PC-3 (cell line): Measurements from ENCODE around the gene NFKB2. TPM values are rescaled to one million over a fixed set of nuclear protein-coding genes. Genes with fewer than 3 reads are reported as not detected.

Experiments used
- ATAC-seq: fragments of 200-7000 bp; cut with Tn5 transposase; 2 replicates; pipeline ENCODE4 v1.9.1; 2020; ENCODE audit warnings: mild to moderate bottlenecking, moderate library complexity
- BruUV-seq: library from RNA; stranded (reverse); fragments of 400-500 nt; replicated peaks from 2 replicates; lab custom pipeline; 2021; lab: Mats Ljungman, UMichigan
- CTCF ChIA-PET: fragments of 300-600 bp; sonication (Branson Sonifier 250); formaldehyde crosslinking; loops from one replicate; lab custom pipeline; 2022; ENCODE audit warnings: antibody characterized with exemption; lab: Charles Lee
- POLR2A ChIA-PET: fragments of 300-600 bp; sonication (Branson Sonifier 250); formaldehyde crosslinking; loops from one replicate; lab custom pipeline; 2022; ENCODE audit warnings: antibody characterized with exemption; ENCODE audit not compliant: unreplicated experiment; lab: Charles Lee
- DNase-seq: peaks from one replicate; pipeline ENCODE4 v3.0.0-alpha.2; 2015
- H2AFZ ChIP-seq: fragments of 300-600 bp; sonication (generic); 2 replicates; pipeline ENCODE4 v1.6.0; 2016; ENCODE audit warnings: antibody characterized with exemption, low read length
- H3F3A ChIP-seq: fragments of 300-600 bp; sonication (generic); one replicate; pipeline ENCODE4 v1.6.0; 2017; ENCODE audit warnings: antibody characterized with exemption, low read length, control low read depth, mild to moderate bottlenecking; ENCODE audit not compliant: unreplicated experiment
- H3K27ac ChIP-seq: fragments of 300-600 bp; sonication (generic); 2 replicates; pipeline ENCODE4 v1.5.1; 2016; ENCODE audit warnings: mild to moderate bottlenecking, low read length
- H3K27me3 ChIP-seq: fragments of 300-600 bp; sonication (generic); 2 replicates; pipeline ENCODE4 v1.6.1; 2016; ENCODE audit warnings: low read length, mixed read lengths
- H3K36me3 ChIP-seq: fragments of 300-600 bp; sonication (generic); 2 replicates; pipeline ENCODE4 v1.6.1; 2016; ENCODE audit warnings: low read depth, mixed run types, low read length, mixed read lengths
- H3K4me1 ChIP-seq: fragments of 300-600 bp; sonication (generic); 2 replicates; pipeline ENCODE4 v1.5.1; 2016; ENCODE audit warnings: low read length; ENCODE audit not compliant: insufficient read depth
- H3K4me2 ChIP-seq: fragments of 300-600 bp; sonication (generic); 2 replicates; pipeline ENCODE4 v1.6.0; 2016; ENCODE audit warnings: low read length
- H3K4me3 ChIP-seq: fragments of 300-600 bp; sonication (generic); 2 replicates; pipeline ENCODE4 v1.5.1; 2016; ENCODE audit warnings: mild to moderate bottlenecking, low read length, mixed read lengths
- H3K79me2 ChIP-seq: fragments of 300-600 bp; sonication (generic); 2 replicates; pipeline ENCODE4 v1.6.1; 2017; ENCODE audit warnings: low read length, mixed read lengths
- H3K9ac ChIP-seq: fragments of 300-600 bp; sonication (generic); 2 replicates; pipeline ENCODE4 v1.6.0; 2016; ENCODE audit warnings: mild to moderate bottlenecking, low read length
- H3K9me2 ChIP-seq: fragments of 300-600 bp; sonication (generic); replicated peaks from 2 replicates; pipeline ENCODE4 v1.6.1; 2016; ENCODE audit warnings: mixed run types, low read length, mixed read lengths
- H3K9me3 ChIP-seq: fragments of 300-600 bp; sonication (generic); 2 replicates; pipeline ENCODE4 v1.6.1; 2016; ENCODE audit warnings: low read length, mixed read lengths
- H4K20me1 ChIP-seq: fragments of 300-600 bp; sonication (generic); 2 replicates; pipeline ENCODE4 v1.6.1; 2016; ENCODE audit warnings: low read length, mixed read lengths
- CTCF ChIP-seq: fragments of 300-600 bp; sonication (generic); conservative IDR thresholded peaks from 2 replicates; pipeline ENCODE4 v1.5.1; 2017; ENCODE audit warnings: antibody characterized with exemption, low read depth, mild to moderate bottlenecking, low read length
- EZH2 ChIP-seq: fragments of 300-600 bp; sonication (generic); IDR thresholded peaks from one replicate; pipeline ENCODE4 v1.6.1; 2017; ENCODE audit warnings: antibody characterized with exemption, mild to moderate bottlenecking, low read length; ENCODE audit not compliant: unreplicated experiment
- EZH2phosphoT487 ChIP-seq: fragments of 300-600 bp; sonication (generic); IDR thresholded peaks from 2 replicates; pipeline ENCODE4 v1.6.1; 2018; ENCODE audit warnings: mild to moderate bottlenecking, antibody characterized with exemption, low read length, borderline replicate concordance
- intact Hi-C: fragments of 100-400 bp; cut with micrococcal nuclease; formaldehyde crosslinking; loops from 2 replicates; pipeline ENCODE4 v1.9.0; 2023
- total RNA-seq: library from RNA; depleted of rRNA; stranded (reverse); fragments of >200 nt; gene quantifications from 2 replicates; pipeline ENCODE4 v1.2.3, GENCODE V29; 2014

Gene NFKB2
- total RNA-seq, 1 experiment from 2014 or later, result 45.0 TPM

DNA sequence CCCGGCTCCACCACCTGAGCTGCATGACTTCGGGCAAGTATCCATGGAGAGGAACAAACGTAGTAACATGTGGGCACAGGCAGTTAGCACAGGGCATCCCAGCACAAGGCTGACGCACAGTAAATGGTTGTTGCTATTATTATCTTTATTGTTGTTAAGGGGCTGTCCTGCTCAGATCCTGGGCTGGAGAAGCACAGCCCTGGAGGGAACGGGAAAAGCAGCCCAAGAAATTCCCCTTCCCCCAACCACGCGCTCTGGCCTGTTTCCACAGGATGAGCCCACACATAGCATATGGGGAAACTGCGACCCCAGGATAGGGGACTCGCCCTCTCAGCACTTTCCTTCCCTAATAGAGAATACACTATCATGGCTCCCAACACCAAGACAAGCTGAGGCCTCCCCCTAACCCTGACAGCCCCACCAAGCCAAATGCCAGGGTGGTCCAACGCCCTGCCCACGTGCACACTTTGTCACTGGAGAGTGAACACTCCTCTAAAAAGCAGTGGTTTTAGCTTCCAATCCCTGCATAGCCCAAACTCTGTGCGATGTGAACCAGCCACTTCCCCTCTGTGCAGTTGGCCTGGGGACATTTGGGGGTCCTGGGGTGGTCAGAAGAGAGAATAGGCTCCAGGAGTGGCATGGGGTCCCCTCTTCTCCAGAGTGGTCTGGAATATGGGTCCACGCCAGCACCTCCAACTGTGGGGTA, 12.1 kb downstream of the NFKB2 start:
- ATAC-seq (no peak), DNase-seq (no peak)
- no TSS peak for BruUV-seq
- ChIA-PET POLR2A (interaction anchor here (0.5 kb wide), 1 partner anchor 102 kb away, joined by 5 read pairs; no protein-coding TSS in a partner anchor), CTCF (no interaction called here)
- Histone ChIP-seq H2AFZ (no peak overlapping the region), H3K27me3 (peaks cover 8% of the 10 kb centered on the region; the same call in 1 of the 2 replicates), H3K4me3 (no peak overlapping the region), H3K36me3 (no peaks in the 10 kb centered on the region), H3K4me2 (no peak overlapping the region), H3K27ac (no peak overlapping the region), H3K9ac (no peak overlapping the region), H3F3A (no peaks in the 10 kb centered on the region), H3K9me3 (no peaks in the 10 kb centered on the region), H3K79me2 (no peaks in the 10 kb centered on the region), H3K4me1 (no peaks in the 10 kb centered on the region), H3K9me2 (no peaks in the 10 kb centered on the region), H4K20me1 (no peaks in the 10 kb centered on the region)
- intact Hi-C loops, result no loop called here
- TF ChIP-seq EZH2 (no peak), CTCF (no peak), EZH2phosphoT487 (no peak)

DNA sequence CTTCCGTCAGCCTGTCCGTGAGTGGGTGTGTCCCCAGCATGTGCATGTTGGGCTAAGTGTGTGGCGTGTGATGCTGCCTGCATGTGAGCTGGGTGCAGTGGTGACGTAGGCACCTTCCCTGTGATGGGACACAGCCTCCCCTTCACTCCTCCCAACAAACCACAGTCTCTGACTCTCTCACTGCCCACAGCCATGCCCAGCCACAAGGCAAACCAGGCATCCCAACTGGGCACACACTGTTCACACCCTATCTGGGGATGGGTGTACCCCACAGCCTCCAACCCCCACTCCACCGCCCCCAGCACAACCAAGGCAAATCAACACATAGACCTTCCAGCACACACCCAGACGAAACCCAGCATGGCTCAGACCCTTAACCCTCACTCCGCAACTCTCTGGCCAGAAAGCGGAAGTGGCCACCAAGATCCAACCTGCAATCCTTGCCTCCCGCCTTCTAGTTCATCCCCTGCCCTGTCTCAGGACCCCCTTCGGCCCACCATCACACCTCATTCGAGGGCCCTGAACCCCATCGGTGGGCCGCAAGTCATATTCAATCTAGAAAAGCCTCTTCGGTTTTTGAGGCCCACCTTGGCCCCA, 12.7 kb downstream of the NFKB2 start:
- Histone ChIP-seq H3K27me3 (peaks cover 8% of the 10 kb centered on the region; the same call in 1 of the 2 replicates), H3K9me3 (no peaks in the 10 kb centered on the region), H3K9ac (no peak overlapping the region), H3K4me3 (no peak overlapping the region), H3K4me2 (no peak overlapping the region), H3K27ac (no peak overlapping the region), H4K20me1 (no peaks in the 10 kb centered on the region), H3K4me1 (no peaks in the 10 kb centered on the region), H3K36me3 (no peaks in the 10 kb centered on the region), H2AFZ (no peak overlapping the region), H3F3A (no peaks in the 10 kb centered on the region), H3K79me2 (no peaks in the 10 kb centered on the region), H3K9me2 (no peaks in the 10 kb centered on the region)
- intact Hi-C loops, result no loop called here
- BruUV-seq, result no TSS peak
- TF ChIP-seq CTCF, result no peak
- no peak for TF ChIP-seq EZH2
- no peak for TF ChIP-seq EZH2phosphoT487
- ChIA-PET POLR2A (no interaction called here), CTCF (no interaction called here)
- no peak for DNase-seq
- no peak for ATAC-seq
